Body of pancreas (tissue), 4 donors: ENCODE measurements around the gene HIVEP2.

Experiments
- CTCF ChIP-seq, 7 experiments: fragments of 450-650 bp in 4 of 7; fragments of 200-600 bp in 3 of 7; sonication (generic) in 3 of 7; IDR thresholded peaks; one replicate each; pipeline ENCODE4 v1.5.1; 2016 to 2019; ENCODE audit warnings: antibody characterized with exemption in 7 of 7
- POLR2A ChIP-seq, 3 donors: fragments of 450-650 bp; IDR thresholded peaks; one replicate each; pipeline ENCODE4 v1.6.1; 2016; ENCODE audit warnings: antibody characterized with exemption in 3 of 3, mild to moderate bottlenecking in 2 of 3

- TF ChIP-seq CTCF (IDR thresholded peaks at IDR 0.05) (no peak), POLR2A (IDR thresholded peaks at IDR 0.05) (no peak)
Observed at GRCh38 chr6:142744836-142745235, 200.1 kb downstream of the HIVEP2 start.
